Breast epithelium (tissue), 3 donors: ENCODE measurements around the gene FHIT.

Source experiments
- POLR2A ChIP-seq: fragments of 450-650 bp; IDR thresholded peaks from one replicate; pipeline ENCODE4 v1.6.1; 2016; ENCODE audit warnings: antibody characterized with exemption, mild to moderate bottlenecking, moderate library complexity
- TF ChIP-seq, protein P1 (sequence below), 3 donors: fragments of 450-650 bp; IDR thresholded peaks; one replicate each; pipeline ENCODE4 v1.5.1; 2016 to 2017; ENCODE audit warnings: antibody characterized with exemption in 3 of 3, mild to moderate bottlenecking in 3 of 3, moderate library complexity in 3 of 3

DNA sequence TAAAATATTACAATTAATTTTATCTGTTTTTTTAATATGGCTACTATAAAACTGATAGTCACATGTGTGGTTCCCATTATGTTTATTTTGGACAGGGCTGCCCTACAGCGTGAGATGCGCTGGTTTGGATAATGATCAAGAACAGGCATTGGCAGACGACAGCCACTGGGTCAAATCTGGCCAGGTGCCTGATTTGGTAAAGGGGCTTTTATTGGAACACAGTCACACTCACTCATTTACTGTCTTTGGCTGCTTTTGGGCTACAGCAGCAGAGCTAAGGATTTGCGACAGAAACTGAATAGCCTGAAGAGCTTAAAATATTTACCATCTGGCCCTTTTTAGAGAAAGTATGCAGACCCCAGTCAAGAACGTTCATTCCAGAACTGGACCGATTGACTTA is 1477.3 kb downstream of the FHIT start:
- TF ChIP-seq, protein P1, sequence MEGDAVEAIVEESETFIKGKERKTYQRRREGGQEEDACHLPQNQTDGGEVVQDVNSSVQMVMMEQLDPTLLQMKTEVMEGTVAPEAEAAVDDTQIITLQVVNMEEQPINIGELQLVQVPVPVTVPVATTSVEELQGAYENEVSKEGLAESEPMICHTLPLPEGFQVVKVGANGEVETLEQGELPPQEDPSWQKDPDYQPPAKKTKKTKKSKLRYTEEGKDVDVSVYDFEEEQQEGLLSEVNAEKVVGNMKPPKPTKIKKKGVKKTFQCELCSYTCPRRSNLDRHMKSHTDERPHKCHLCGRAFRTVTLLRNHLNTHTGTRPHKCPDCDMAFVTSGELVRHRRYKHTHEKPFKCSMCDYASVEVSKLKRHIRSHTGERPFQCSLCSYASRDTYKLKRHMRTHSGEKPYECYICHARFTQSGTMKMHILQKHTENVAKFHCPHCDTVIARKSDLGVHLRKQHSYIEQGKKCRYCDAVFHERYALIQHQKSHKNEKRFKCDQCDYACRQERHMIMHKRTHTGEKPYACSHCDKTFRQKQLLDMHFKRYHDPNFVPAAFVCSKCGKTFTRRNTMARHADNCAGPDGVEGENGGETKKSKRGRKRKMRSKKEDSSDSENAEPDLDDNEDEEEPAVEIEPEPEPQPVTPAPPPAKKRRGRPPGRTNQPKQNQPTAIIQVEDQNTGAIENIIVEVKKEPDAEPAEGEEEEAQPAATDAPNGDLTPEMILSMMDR (IDR thresholded peaks at IDR 0.05) = no peak
- no peak for TF ChIP-seq POLR2A
